Activated T-helper 9 cell treated with anti-CD3 and anti-CD28 coated beads, Interleukin-2, amount 50 U/mL, for 16 hours (primary cell): ENCODE data around the gene MSH4.
"Not testable (repeated sequence)": the region's sequence is repeated elsewhere in the genome, so short reads cannot be mapped to it uniquely, and the experiment has no call there.

ENCODE experiments used
- DNase-seq: peaks from one replicate; pipeline ENCODE4 v3.0.0-alpha.2; 2020; ENCODE audit warnings: low read depth

The MSH4 gene

GRCh38 chr1:75797273-75797588, 549 bp downstream of the MSH4 start:
- no peak for DNase-seq

- no peak for DNase-seq
These were observed 1.0 kb downstream of the MSH4 start for GRCh38 chr1:75797606-75798216.

GRCh38 chr1:75801480-75801879, 4.8 kb downstream of the MSH4 start:
- not testable (repeated sequence) for DNase-seq

GRCh38 chr1:75808921-75809320, 12.2 kb downstream of the MSH4 start:
- no peak for DNase-seq

- not testable (repeated sequence) for DNase-seq
These were observed 13.4 kb downstream of the MSH4 start for GRCh38 chr1:75810113-75810512.

- no peak for DNase-seq
These were observed 14.7 kb downstream of the MSH4 start for GRCh38 chr1:75811211-75811981.

GRCh38 chr1:75812065-75812464, 15.4 kb downstream of the MSH4 start:
- no peak for DNase-seq

- not testable (repeated sequence) for DNase-seq
These were observed 26.9 kb downstream of the MSH4 start for GRCh38 chr1:75823596-75823995.

GRCh38 chr1:75836528-75837100, 39.9 kb downstream of the MSH4 start:
- no peak for DNase-seq

- DNase-seq = no peak
These were observed 41.4 kb downstream of the MSH4 start for GRCh38 chr1:75838079-75838478.

GRCh38 chr1:75841421-75841820, 44.7 kb downstream of the MSH4 start:
- no peak for DNase-seq

GRCh38 chr1:75845576-75845975, 48.9 kb downstream of the MSH4 start:
- no peak for DNase-seq

- no peak for DNase-seq
These were observed 58.3 kb downstream of the MSH4 start for GRCh38 chr1:75855010-75855409.

GRCh38 chr1:75855734-75856133, 59.1 kb downstream of the MSH4 start:
- DNase-seq = no peak

- DNase-seq = no peak
These were observed 65.1 kb downstream of the MSH4 start for GRCh38 chr1:75861831-75862230.

- DNase-seq = no peak
These were observed 74.3 kb downstream of the MSH4 start for GRCh38 chr1:75870951-75871350.

- DNase-seq = no peak
These were observed 83.3 kb downstream of the MSH4 start for GRCh38 chr1:75879985-75880384.

GRCh38 chr1:75884437-75884836, 87.8 kb downstream of the MSH4 start:
- DNase-seq = no peak

GRCh38 chr1:75901371-75901770, 104.7 kb downstream of the MSH4 start:
- DNase-seq = no peak

GRCh38 chr1:75908717-75909152, 112.1 kb downstream of the MSH4 start:
- no peak for DNase-seq

- DNase-seq = no peak
These were observed 120.2 kb downstream of the MSH4 start for GRCh38 chr1:75916834-75917233.

GRCh38 chr1:75922698-75923097, 126.0 kb downstream of the MSH4 start:
- DNase-seq = no peak

- DNase-seq = no peak
These were observed 135.6 kb downstream of the MSH4 start, which contains the start of gene ASB17 for GRCh38 chr1:75932304-75932703. Gene ASB17, minus strand, starts transcription at chr1:75932404. Its CDS starts 113 bp downstream, at chr1:75932291.
